Measurements from ENCODE around the gene C5orf24. TPM values are rescaled to one million over a fixed set of nuclear protein-coding genes. Genes with fewer than 3 reads are reported as not detected.

Gene C5orf24
- total RNA-seq, 1 donor from 2014 or later: 36.1 TPM

DNA sequence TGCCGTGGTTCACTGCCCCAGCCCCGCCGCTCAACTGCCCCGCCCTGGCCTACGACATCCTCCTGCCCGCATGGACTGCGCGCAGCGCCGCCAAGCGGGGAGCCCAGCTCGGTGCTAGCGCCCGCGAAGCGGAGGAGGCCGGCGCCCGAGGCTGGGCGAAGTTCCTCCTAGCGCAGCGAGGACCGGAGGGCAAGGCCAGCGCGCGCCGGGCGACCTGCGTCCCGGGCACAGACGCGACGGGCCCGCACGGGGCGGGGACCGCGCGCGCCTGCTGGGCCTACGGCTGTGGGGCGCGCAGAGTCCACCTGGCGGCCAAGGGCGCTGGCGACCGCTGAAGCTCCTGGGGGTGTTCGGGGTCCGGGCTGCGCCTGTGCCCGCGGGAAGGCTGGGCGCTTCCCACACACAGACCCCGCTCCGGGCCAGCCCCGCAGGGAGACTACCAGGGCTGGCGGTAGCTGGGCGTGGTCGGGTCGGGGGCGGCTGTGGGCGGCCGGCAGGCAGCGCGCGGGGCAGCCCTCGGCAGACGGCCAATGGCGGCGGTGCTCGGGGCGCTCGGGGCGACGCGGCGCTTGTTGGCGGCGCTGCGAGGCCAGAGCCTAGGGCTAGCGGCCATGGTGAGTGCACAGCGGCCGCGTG lies 59.0 kb downstream of the C5orf24 start, which contains the start of gene PCBD2:
TSS of gene PCBD2 (plus strand) at position 522 of the 636 bp plus-strand sequence. CDS start at position 531, 9 bp downstream.
- intact Hi-C loops (cut with micrococcal nuclease): loop anchor here (1.0 to 5.0 kb wide), 14 partner anchors 30 to 727 kb away; partner anchors contain the start of genes C5orf24, CAMLG, DDX46 and JADE2
- DNase-seq (peak; percentile 92), ATAC-seq (ENCODE audit: low read depth) (peak; percentile 80)
- Mint-ChIP-seq H3K4me1 (peaks cover 37% of the 10 kb centered on the region), H3K27ac (peak within 1 kb of the TSS; percentile 96), H3K9me3 (no peaks in the 10 kb centered on the region), H3K27me3 (no peaks in the 10 kb centered on the region), H3K36me3 (ENCODE audit: low read depth) (peaks cover 11% of the 10 kb centered on the region), H3K4me3 (peak within 1 kb of the TSS; percentile 91)
- TF ChIP-seq, protein P1, sequence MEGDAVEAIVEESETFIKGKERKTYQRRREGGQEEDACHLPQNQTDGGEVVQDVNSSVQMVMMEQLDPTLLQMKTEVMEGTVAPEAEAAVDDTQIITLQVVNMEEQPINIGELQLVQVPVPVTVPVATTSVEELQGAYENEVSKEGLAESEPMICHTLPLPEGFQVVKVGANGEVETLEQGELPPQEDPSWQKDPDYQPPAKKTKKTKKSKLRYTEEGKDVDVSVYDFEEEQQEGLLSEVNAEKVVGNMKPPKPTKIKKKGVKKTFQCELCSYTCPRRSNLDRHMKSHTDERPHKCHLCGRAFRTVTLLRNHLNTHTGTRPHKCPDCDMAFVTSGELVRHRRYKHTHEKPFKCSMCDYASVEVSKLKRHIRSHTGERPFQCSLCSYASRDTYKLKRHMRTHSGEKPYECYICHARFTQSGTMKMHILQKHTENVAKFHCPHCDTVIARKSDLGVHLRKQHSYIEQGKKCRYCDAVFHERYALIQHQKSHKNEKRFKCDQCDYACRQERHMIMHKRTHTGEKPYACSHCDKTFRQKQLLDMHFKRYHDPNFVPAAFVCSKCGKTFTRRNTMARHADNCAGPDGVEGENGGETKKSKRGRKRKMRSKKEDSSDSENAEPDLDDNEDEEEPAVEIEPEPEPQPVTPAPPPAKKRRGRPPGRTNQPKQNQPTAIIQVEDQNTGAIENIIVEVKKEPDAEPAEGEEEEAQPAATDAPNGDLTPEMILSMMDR (IDR thresholded peaks at IDR 0.05): no peak
- POLR2A ChIA-PET: interaction anchor here (0.5 to 4.9 kb wide), 22 partner anchors 13 to 728 kb away, joined by 3 to 66 read pairs (median 6); partner anchors contain the start of genes C5orf24, CAMLG, DDX46 and PPP2CA
- CTCF ChIA-PET: interaction anchor here (0.8 to 2.5 kb wide), 21 partner anchors 10 to 317 kb away, joined by 3 to 17 read pairs (median 5); partner anchors contain the start of genes C5orf24, CAMLG, DDX46 and TXNDC15

GRCh38 chr5:134905246-134905996 lies 59.7 kb downstream of the C5orf24 start:
- H3K4me1 Mint-ChIP-seq: peaks cover 37% of the 10 kb centered on the region
- no peaks in the 10 kb centered on the region for H3K9me3 Mint-ChIP-seq
- intact Hi-C loops (cut with micrococcal nuclease): loop anchor here (1.0 to 5.0 kb wide), 11 partner anchors 60 to 728 kb away; partner anchors contain the start of genes C5orf24, CAMLG, DDX46 and JADE2
- H3K27ac Mint-ChIP-seq: peak overlapping the region; percentile 96
- TF ChIP-seq, protein P1 (IDR thresholded peaks at IDR 0.05): peak; percentile 18
- ChIA-PET CTCF (interaction anchor here (0.9 to 2.5 kb wide), 17 partner anchors 12 to 286 kb away, joined by 3 to 17 read pairs (median 4); partner anchors contain the start of genes C5orf24, CAMLG and TXNDC15), POLR2A (interaction anchor here (0.5 to 4.9 kb wide), 17 partner anchors 12 to 729 kb away, joined by 3 to 66 read pairs (median 6); partner anchors contain the start of genes C5orf24, CAMLG, DDX46 and PPP2CA)
- H3K4me3 Mint-ChIP-seq: peak overlapping the region; percentile 91
- ATAC-seq (ENCODE audit: low read depth) (peak; percentile 9), DNase-seq (no peak)
- no peaks in the 10 kb centered on the region for H3K27me3 Mint-ChIP-seq
- peaks cover 6% of the 10 kb centered on the region for H3K36me3 Mint-ChIP-seq (ENCODE audit: low read depth)

- DNase-seq: no peak
- ATAC-seq (ENCODE audit: low read depth): no peak
- CTCF ChIA-PET: interaction anchor here (1.1 to 1.2 kb wide), 2 partner anchors 168 to 170 kb away, joined by 3 read pairs; partner anchors contain the start of gene CAMLG
- TF ChIP-seq, protein P1 (IDR thresholded peaks at IDR 0.05): no peak
- H3K27me3 Mint-ChIP-seq: no peaks in the 10 kb centered on the region
- no peaks in the 10 kb centered on the region for H3K9me3 Mint-ChIP-seq
- intact Hi-C loops (cut with micrococcal nuclease): loop anchor here (5.0 kb wide), 1 partner anchor 535 kb away; the partner anchor contains the start of gene UBE2B
- peak overlapping the region; percentile 25 for H3K4me3 Mint-ChIP-seq
- peaks cover 6% of the 10 kb centered on the region for H3K36me3 Mint-ChIP-seq (ENCODE audit: low read depth)
- POLR2A ChIA-PET: interaction anchor here (1.4 kb wide), 1 partner anchor 61 kb away, joined by 3 read pairs; the partner anchor contains the start of gene C5orf24
- no peak overlapping the region for H3K27ac Mint-ChIP-seq
- H3K4me1 Mint-ChIP-seq: peaks cover 29% of the 10 kb centered on the region
These were observed 61.0 kb downstream of the C5orf24 start for GRCh38 chr5:134906811-134907210.

Other genes with a start within 250 kb of the C5orf24 start
- 22.2 and 31.2 TPM in 2 replicates for gene SAR1B, start 213.1 kb upstream of the C5orf24 start, total RNA-seq
- 13.8 and 15.6 TPM in 2 replicates for gene SEC24A, start 197.2 kb upstream of the C5orf24 start, total RNA-seq
- 22.2 and 23.9 TPM in 2 replicates for gene CAMLG, start 107.4 kb upstream of the C5orf24 start, total RNA-seq
- gene DDX46, start 87.2 kb upstream of the C5orf24 start, total RNA-seq: 68.8 and 74.1 TPM in 2 replicates
- 26.6 and 30.7 TPM in 2 replicates for gene TXNDC15, start 28.4 kb downstream of the C5orf24 start, total RNA-seq
- 8.4 and 11.5 TPM in 2 replicates for gene PCBD2, start 59.2 kb downstream of the C5orf24 start, total RNA-seq
- 0.95 and 0.98 TPM in 2 replicates for gene CATSPER3, start 121.9 kb downstream of the C5orf24 start, total RNA-seq
- gene PITX1, start 188.3 kb downstream of the C5orf24 start, total RNA-seq: not detected in 2 replicates